Measurements from ENCODE around the gene LTC4S. TPM values are rescaled to one million over a fixed set of nuclear protein-coding genes. Genes with fewer than 3 reads are reported as not detected.
A peak's percentile ranks its signal among the peaks of the same experiment; 100 is the strongest.

The LTC4S gene
- total RNA-seq, 1 donor from 2014 or later = 0.80 TPM

GRCh38 chr5:179795049-179795862 lies 1.5 kb downstream of the LTC4S start:
- DNase-seq (ENCODE audit: low read depth) = no peak

- DNase-seq (ENCODE audit: low read depth) = peak; percentile 37
These were observed 2.4 kb downstream of the LTC4S start for GRCh38 chr5:179795863-179796833.

GRCh38 chr5:179796877-179797608 lies 3.3 kb downstream of the LTC4S start:
- DNase-seq (ENCODE audit: low read depth) = no peak

- no peak for DNase-seq (ENCODE audit: low read depth)
These were observed 4.0 kb downstream of the LTC4S start for GRCh38 chr5:179797741-179798140.

- no peak for DNase-seq (ENCODE audit: low read depth)
These were observed 4.5 kb downstream of the LTC4S start for GRCh38 chr5:179798144-179798770.

- no peak for DNase-seq (ENCODE audit: low read depth)
These were observed 5.2 kb downstream of the LTC4S start for GRCh38 chr5:179798771-179799643.

GRCh38 chr5:179799644-179799973 lies 5.8 kb downstream of the LTC4S start:
- no peak for DNase-seq (ENCODE audit: low read depth)

GRCh38 chr5:179800071-179800695 lies 6.4 kb downstream of the LTC4S start:
- DNase-seq (ENCODE audit: low read depth) = no peak

- no peak for DNase-seq (ENCODE audit: low read depth)
These were observed 7.0 kb downstream of the LTC4S start for GRCh38 chr5:179800696-179801201.

GRCh38 chr5:179801304-179802206 lies 7.8 kb downstream of the LTC4S start:
- no peak for DNase-seq (ENCODE audit: low read depth)

- DNase-seq (ENCODE audit: low read depth) = no peak
These were observed 8.6 kb downstream of the LTC4S start for GRCh38 chr5:179802207-179802883.

GRCh38 chr5:179802950-179803562 lies 9.3 kb downstream of the LTC4S start:
- no peak for DNase-seq (ENCODE audit: low read depth)

- no peak for DNase-seq (ENCODE audit: low read depth)
These were observed 10.1 kb downstream of the LTC4S start for GRCh38 chr5:179803651-179804554.

- no peak for DNase-seq (ENCODE audit: low read depth)
These were observed 10.8 kb downstream of the LTC4S start for GRCh38 chr5:179804555-179804947.

- no peak for DNase-seq (ENCODE audit: low read depth)
These were observed 11.3 kb downstream of the LTC4S start for GRCh38 chr5:179805070-179805528.

GRCh38 chr5:179805529-179806249 lies 11.9 kb downstream of the LTC4S start:
- no peak for DNase-seq (ENCODE audit: low read depth)

Data from renal cortical epithelial cell (primary cell).